Stimulated activated CD4-positive, alpha-beta T cell treated with anti-CD3 and anti-CD28 coated beads, Interleukin-12 subunit alpha, Interleukin-12 subunit beta, amount 100 ng/mL, for 4 hours (primary cell): ENCODE results near the gene SELENOO.
A peak's percentile ranks its signal among the peaks of the same experiment; 100 is the strongest.

Source experiments
- DNase-seq: peaks from one replicate; pipeline ENCODE4 v3.0.0-alpha.2; 2020

Gene SELENOO

DNA sequence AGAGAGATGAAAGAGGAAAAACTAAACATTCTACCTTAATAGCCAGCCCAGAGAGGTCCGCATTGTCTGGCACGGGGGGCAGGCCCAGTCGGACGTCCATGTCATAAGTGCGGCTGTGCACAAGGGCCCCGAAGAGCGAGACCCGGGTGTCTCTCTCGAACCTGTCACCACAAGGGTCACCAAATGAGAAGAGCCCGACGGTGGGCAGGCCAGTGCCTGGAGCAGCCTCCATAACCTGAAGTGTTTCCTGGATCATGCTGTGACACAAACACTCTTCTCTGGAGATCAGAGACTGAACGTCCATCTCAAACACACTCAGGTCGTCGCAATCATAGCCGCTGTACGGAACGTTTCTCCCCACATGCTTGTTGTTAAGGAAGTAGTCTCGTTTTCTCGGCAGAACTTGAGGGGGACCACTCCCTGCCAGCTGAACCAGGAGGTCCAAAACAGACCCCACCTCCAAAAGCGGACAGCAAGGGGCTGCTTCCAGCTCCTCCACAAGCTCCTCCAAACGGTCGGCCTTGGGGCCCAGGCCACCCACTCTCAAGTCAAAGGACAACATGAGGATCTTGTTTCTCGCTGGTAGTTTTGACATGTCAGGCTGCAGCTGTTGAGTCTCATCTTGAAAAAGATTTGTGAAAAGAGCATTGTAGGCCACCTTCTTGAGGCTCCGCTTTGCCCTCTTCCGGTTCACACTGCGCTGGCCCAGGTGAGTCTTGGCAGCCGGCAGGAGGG lies 43.0 kb downstream of the SELENOO start:
- no peak for DNase-seq

DNA sequence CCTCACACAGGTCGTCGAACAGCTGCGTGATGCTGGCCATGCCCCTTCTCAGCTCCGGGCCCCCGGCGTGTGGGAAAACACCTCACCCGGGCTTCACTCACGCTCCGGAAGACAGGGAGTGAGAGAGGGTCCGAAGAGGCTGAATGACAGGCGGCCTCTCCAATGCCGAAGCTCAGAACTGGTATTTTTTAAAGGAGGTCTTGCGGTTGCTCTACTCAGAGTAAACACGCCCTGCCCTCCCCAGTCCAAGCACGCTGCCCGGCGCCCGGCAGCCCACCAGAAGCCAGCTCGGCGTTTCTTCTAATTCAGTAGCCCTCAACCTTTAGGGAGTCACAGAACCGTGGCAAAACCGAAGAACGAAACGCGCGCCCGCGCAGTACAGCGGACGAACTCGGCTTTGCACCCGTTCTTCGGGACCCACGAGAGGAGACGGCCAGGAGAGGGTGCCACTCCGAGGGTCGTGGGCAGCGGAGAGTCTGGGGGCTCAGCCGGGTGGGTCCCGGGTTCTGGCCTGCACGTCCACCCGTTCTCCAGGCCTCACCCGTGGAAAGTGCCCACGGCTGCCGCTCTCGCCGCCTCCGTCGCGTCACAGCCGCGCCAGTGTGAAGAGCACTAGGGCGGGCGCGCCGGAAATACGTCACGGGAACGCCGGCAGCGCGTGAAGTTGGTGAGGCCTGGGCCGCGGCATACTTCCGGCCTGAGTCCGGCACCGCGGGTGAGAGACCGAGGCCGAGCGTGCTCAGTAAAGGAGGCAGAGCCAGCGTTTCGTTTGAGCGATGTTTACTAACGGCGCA lies 43.8 kb downstream of the SELENOO start, which contains the start of gene TUBGCP6:
Gene TUBGCP6, minus strand, starts transcription at position 604 of the 794 bp plus-strand sequence. Its CDS starts 564 bp downstream, at position 40.
- peak; percentile 91 for DNase-seq

DNA sequence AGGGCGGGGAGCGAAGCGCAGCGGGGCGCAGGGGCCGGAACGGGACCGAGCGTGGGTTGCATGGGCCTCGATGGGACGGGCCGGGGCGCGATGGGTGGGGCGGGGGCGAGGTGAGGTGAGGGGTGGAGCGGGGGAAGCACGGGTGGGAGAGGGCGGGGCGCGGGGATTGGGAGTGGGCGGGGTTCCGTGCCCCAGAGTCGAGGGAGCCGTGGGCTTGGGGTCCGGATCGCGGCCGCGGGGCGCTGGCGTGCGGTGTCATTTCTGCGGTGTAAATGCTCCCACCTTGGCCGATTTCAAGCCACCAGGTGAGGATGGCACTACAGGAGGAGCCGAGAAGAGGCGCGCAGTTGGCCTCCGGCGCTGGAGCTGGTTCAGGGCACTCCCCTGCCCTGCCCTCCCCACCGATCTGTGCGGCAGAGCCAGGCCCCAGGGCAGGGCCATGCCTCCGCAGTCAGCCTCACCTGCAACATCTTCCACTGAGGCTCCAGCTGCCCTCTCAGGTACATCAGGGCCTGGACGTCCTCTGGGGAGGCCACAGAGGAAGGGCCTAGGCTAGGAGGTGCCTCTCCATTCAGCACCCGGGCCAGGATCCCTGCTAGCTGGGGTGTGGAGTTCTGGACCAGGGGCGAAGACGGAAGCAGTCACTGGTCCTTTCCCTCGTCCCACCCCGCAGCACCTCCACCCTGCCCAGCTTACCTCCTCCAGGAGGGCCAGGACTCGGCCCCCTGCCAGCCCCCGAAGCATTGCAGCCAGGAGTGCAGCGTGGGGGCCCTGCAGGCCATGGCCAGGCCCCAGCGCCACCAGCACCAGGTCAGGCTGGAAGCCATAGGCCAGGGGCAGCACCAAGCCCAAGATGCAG lies 44.6 kb downstream of the SELENOO start:
- no peak for DNase-seq

- DNase-seq: no peak
Measured at GRCh38 chr22:50246242-50247175, 45.7 kb downstream of the SELENOO start.

- DNase-seq: no peak
Measured at GRCh38 chr22:50247748-50248147, 46.9 kb downstream of the SELENOO start.

- DNase-seq: no peak
Measured at GRCh38 chr22:50248196-50249081, 47.6 kb downstream of the SELENOO start.

DNA sequence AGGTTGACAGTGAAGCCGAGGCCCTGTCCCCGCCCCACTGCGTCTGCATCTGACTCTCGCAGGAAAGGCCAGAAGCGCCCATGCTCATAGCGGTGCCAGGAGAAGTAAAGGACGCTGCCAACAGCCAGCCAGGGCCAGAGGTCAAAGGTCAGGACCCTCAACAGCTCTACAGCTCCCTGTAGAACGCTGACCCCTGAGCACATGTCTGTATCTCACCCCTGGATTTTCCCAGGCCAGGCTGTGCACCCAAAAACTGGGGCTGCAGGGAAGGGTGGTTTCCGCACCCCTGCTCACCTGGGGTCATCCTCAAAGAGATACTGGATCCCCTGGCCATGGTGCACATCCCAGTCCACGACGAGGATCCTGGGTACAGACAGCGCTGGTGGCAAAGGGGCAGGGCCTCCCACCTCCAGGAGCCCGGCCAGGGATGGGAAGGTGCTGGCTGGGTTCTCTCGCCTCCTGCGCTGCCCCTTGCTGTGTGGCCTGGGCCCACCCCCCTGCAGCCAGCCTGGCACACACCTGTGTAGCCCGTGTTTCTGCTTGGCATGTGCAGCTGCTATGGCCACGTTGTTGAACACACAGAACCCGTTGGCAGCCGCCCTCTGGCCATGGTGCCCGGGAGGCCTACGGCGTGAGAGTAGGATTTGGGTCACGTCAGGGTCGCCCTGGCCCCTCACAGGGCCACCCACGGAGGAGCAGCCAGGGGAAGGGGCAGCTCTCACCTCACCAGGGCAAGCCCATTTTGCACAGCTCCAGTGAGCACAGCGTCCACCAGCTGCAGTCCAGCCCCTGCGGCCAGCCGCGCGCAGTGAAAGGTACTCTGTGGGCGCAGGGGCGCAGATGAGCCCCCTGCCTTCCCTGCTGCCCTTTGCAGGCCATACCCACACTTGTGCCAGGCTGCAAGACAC lies 48.8 kb downstream of the SELENOO start:
- no peak for DNase-seq

DNA sequence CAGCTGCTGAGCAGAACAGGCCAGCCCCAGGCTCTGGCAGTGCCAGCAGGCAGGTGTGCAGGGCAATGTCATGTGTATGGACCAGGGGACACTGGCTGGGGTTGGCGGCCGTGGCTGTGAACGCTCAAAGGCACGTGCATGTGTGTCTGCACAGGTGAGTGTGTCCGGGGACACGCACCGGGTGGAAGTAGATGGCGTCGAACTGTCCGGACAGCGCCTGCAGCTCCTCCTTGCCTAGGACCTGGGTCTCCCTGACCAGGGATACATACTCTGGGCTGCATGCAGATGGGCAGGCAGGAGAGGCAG lies 49.4 kb downstream of the SELENOO start:
- no peak for DNase-seq

GRCh38 chr22:50250555-50251476 lies 50.0 kb downstream of the SELENOO start, which contains the start of gene HDAC10:
Gene HDAC10 (minus strand): TSS chr22:50251265. CDS start chr22:50251032, 233 bp downstream.
- peak; percentile 77 for DNase-seq

DNA sequence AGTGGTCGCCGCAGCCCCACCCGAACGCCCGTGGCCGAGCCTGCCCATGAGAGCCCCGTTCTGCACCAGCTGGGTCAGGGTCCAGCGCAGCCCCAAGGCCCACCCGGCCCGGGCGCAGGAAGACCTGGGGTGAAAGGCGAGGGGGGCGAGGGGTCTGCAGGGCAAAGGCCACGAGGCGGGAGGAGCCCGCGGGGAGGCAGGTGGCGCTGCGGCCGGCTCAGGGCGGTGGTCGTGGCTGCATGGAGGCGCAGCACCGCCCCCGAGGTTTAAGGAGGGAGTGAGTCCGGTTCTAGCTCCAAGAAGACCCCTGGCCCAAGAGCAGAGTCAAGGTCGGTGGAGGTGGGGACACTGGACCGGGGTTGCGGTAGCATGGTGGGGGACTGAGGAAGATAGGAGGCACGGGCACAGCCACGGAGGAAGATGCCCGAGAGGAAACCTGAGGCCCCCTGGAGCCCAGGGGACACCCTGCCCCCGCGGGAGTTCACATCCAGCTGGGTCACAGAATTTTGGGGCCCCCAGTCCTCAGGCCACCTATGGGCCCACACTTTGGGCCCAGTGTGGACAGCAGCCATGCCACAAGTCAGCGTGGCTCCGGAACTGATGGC lies 50.8 kb downstream of the SELENOO start:
- DNase-seq: no peak

GRCh38 chr22:50252082-50253045 lies 51.6 kb downstream of the SELENOO start:
- DNase-seq: peak; percentile 63

DNA sequence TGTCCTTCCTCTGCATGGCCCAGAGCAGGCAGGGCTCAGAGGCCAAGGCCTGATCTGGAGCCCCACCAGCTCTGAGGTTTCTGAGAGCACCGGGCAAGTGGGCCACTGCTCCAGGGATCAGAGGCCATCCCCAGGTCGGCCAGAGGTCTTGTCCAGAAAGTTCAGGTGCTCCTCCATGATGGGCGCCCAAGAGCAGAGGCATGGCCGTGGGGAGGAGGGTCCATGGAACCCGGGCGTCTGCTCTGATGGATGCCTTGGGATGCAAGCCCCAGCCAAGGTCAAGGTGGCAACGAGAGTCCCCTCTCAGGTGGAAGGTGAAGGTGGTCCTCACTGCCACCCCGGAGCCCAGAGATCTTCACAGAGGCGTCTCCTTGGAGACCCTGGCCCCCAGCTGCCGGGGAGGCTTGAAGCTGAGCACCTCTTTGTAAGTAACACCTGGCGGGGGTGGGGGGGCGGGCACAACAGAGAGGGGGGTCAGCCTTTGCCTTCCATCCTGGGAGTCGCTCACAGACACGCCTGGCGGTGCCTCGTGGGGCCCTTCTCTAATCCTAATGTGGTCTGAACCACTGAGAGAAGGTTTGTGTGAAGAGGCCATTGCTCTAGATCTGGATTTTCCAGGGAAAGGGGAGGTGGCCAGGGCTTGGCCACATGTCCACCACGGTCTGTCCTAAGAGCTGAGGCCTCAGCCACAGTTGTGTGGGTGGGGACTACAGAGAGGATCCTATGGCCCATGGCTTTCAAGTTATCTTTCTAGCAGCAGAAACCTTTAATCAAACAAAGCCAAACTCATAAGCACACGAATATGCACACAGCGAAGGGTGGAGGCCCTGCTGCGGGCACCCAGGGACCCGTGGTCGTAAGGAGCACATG lies 52.5 kb downstream of the SELENOO start:
- DNase-seq: no peak

- no peak for DNase-seq
Measured at GRCh38 chr22:50253941-50254340, 53.1 kb downstream of the SELENOO start.

DNA sequence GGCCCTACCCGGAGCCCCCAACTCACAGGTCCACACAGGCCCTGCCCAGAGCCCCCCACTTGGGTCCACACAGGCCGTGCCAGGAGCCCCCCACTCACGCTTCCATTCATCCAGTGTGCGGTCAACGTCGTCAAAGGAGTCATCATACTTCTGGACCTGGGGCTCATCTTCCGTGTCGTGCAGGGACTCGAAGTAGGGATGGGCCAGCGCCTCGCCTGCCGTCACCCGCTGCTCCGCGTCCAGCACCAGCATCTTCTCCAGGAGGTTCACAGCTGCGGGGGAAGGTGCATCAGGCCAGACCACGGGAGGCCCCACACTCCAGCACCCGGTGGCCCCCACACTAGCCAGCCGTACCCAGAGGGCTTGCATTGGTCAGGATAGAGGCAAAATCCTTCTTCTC lies 54.3 kb downstream of the SELENOO start:
- DNase-seq: no peak

- DNase-seq: no peak
Measured at GRCh38 chr22:50255607-50256006, 54.8 kb downstream of the SELENOO start.

- no peak for DNase-seq
Measured at GRCh38 chr22:50256258-50256862, 55.5 kb downstream of the SELENOO start.
